K562 (cell line): Measurements from ENCODE around the gene SPIN2A. TPM values are rescaled to one million over a fixed set of nuclear protein-coding genes. Genes with fewer than 3 reads are reported as not detected.

Source experiments
- ATAC-seq: fragments of 200-7000 bp; cut with Tn5 transposase; 3 replicates; pipeline ENCODE4 v1.9.1; 2020; ENCODE audit warnings: moderate library complexity
- BruUV-seq: library from RNA; stranded (reverse); fragments of 400-500 nt; replicated peaks from 2 replicates; lab custom pipeline; 2021; lab: Mats Ljungman, UMichigan
- CTCF ChIA-PET: fragments of 300-600 bp; formaldehyde crosslinking; extraction: SDS; loops from one replicate; lab custom pipeline; 2021; ENCODE audit warnings: low intra/inter-chr PET ratio; lab: Yijun Ruan, JAX
- POLR2A ChIA-PET: fragments of 300-600, 350-650 bp; sonication (Branson Sonifier 250); formaldehyde crosslinking; extraction: SDS; loops from one replicate; lab custom pipeline; 2021; ENCODE audit warnings: antibody characterized with exemption, inconsistent platforms; lab: Yijun Ruan, JAX
- DNase-seq, 4 experiments: peaks; one replicate each; pipeline versions ENCODE4 v3.0.0 to v3.0.0-alpha.2; 2011 to 2018; ENCODE audit warnings: low spot score in 3 of 4, mixed read lengths in 3 of 4; ENCODE audit errors: extremely low read depth in 1 of 4
- FAIRE-seq: peaks from 2 replicates; lab custom pipeline; 2011; peaks lifted over from hg19 to GRCh38; lab: Jason Lieb, UNC
- H2AFZ ChIP-seq: 2 replicates; pipeline ENCODE4 v1.6.0; 2011; ENCODE audit warnings: low read depth, low read length, control low read depth, inconsistent platforms
- H3K27ac ChIP-seq: fragments of 200-600 bp; 3 replicates; pipeline ENCODE4 v1.8.0; 2011; ENCODE audit warnings: low read depth, mild to moderate bottlenecking, control low read depth, inconsistent platforms, low read length, moderate library complexity, mixed read lengths; ENCODE audit errors: extremely low read depth
- H3K27me3 ChIP-seq, 2 experiments: fragments of 300-600 bp in 1 of 2; 2 replicates in 1 of 2; 3 replicates in 1 of 2; pipeline versions ENCODE4 v1.6.0 to v1.8.0; 2011; ENCODE audit warnings: inconsistent platforms in 2 of 2, low read length in 2 of 2, mild to moderate bottlenecking in 1 of 2, mixed read lengths in 1 of 2, moderate library complexity in 1 of 2; ENCODE audit not compliant: control insufficient read depth in 2 of 2, insufficient read depth in 2 of 2
- H3K36me3 ChIP-seq: fragments of 300-600 bp; 3 replicates; pipeline ENCODE4 v1.8.0; 2011; ENCODE audit warnings: mild to moderate bottlenecking, low read length, inconsistent platforms; ENCODE audit not compliant: control insufficient read depth, insufficient read depth
- H3K4me1 ChIP-seq, 2 experiments: fragments of 200-600 bp in 1 of 2; replicated peaks in 1 of 2; 2 replicates in 1 of 2; 3 replicates in 1 of 2; pipeline versions ENCODE4 v1.5.1 to v1.8.0; 2011; ENCODE audit warnings: inconsistent platforms in 2 of 2, low read length in 2 of 2, mild to moderate bottlenecking in 1 of 2, mixed read lengths in 1 of 2, moderate library complexity in 1 of 2; ENCODE audit not compliant: control insufficient read depth in 2 of 2, insufficient read depth in 2 of 2
- H3K4me2 ChIP-seq: 2 replicates; pipeline ENCODE4 v1.6.1; 2011; ENCODE audit warnings: low read length, control low read depth, inconsistent platforms, mixed read lengths; ENCODE audit not compliant: insufficient read depth
- H3K4me3 ChIP-seq: fragments of 200-600 bp; sonication (generic), shearing (Covaris generic); 2 replicates; pipeline ENCODE4 v1.5.1; 2016; ENCODE audit warnings: control low read depth, inconsistent platforms
- H3K79me2 ChIP-seq: fragments of 200-600 bp; 3 replicates; pipeline ENCODE4 v1.8.0; 2011; ENCODE audit warnings: low read length, inconsistent platforms; ENCODE audit not compliant: control insufficient read depth, insufficient read depth
- H3K9ac ChIP-seq, 2 experiments: 2 replicates each; pipeline versions ENCODE4 v1.6.0 to v1.6.1; 2011; ENCODE audit warnings: low read depth in 2 of 2, low read length in 2 of 2, control low read depth in 1 of 2, inconsistent platforms in 1 of 2, mild to moderate bottlenecking in 1 of 2, mixed read lengths in 1 of 2; ENCODE audit not compliant: insufficient read depth in 1 of 2
- H3K9me1 ChIP-seq: one replicate; pipeline ENCODE4 v1.6.0; 2011; ENCODE audit warnings: inconsistent platforms, mild to moderate bottlenecking, low read length, moderate library complexity; ENCODE audit not compliant: control insufficient read depth, insufficient read depth
- H3K9me3 ChIP-seq: replicated peaks from 2 replicates; pipeline ENCODE4 v1.5.1; 2011; ENCODE audit warnings: low read depth, low read length, inconsistent platforms; ENCODE audit not compliant: control insufficient read depth, insufficient read depth
- H4K20me1 ChIP-seq: replicated peaks from 2 replicates; pipeline ENCODE4 v1.6.1; 2011; ENCODE audit warnings: low read length, inconsistent platforms, mixed read lengths; ENCODE audit not compliant: control insufficient read depth, insufficient read depth
- FOXM1 ChIP-seq, 2 experiments: fragments of 450-650 bp in 1 of 2; sonication (generic) in 1 of 2; formaldehyde crosslinking in 1 of 2; IDR thresholded peaks; 2 replicates each; pipeline versions ENCODE4 v1.6.1 to v1.9.0; 2017 to 2022; ENCODE audit warnings: low read depth in 2 of 2, mild to moderate bottlenecking in 2 of 2, missing genetic modification reagents in 1 of 2, moderate library complexity in 1 of 2
- GATAD2B ChIP-seq: fragments of 450-650 bp; IDR thresholded peaks from 2 replicates; pipeline ENCODE4 v1.6.1; 2017; ENCODE audit warnings: mild to moderate bottlenecking, borderline replicate concordance
- KHSRP ChIP-seq: fragments of 450-650 bp; IDR thresholded peaks from 2 replicates; pipeline ENCODE4 v1.6.1; 2017
- KLF13 ChIP-seq: fragments of 450-650 bp; IDR thresholded peaks from 2 replicates; pipeline ENCODE4 v1.6.1; 2016; ENCODE audit warnings: missing genetic modification characterization, low read depth, mild to moderate bottlenecking, missing compliant biosample characterization, moderate library complexity, borderline replicate concordance
- MBD2 ChIP-seq: sonication (generic); IDR thresholded peaks from 2 replicates; pipeline ENCODE4 v1.6.1; 2016; ENCODE audit warnings: low read depth, borderline replicate concordance
- MCM5 ChIP-seq: fragments of 450-650 bp; IDR thresholded peaks from 2 replicates; pipeline ENCODE4 v1.6.1; 2016; ENCODE audit warnings: low read depth
- PHF20 ChIP-seq: fragments of 450-650 bp; IDR thresholded peaks from 2 replicates; pipeline ENCODE4 v1.6.1; 2018; ENCODE audit not compliant: partially characterized antibody
- SRSF1 ChIP-seq: fragments of 200-400 bp; formaldehyde crosslinking; IDR thresholded peaks from 2 replicates; pipeline ENCODE4 v1.6.1; 2017; ENCODE audit warnings: mild to moderate bottlenecking, low read depth, low read length, moderate library complexity
- TBL1XR1 ChIP-seq, 2 experiments: IDR thresholded peaks; 2 replicates each; pipeline ENCODE4 v1.6.1; 2012; ENCODE audit warnings: improper control_type of control experiment in 2 of 2, low read length in 2 of 2, mild to moderate bottlenecking in 1 of 2
- ZFPM2 ChIP-seq: fragments of 250-450 bp; sonication (Bioruptor Pico); IDR thresholded peaks from 2 replicates; pipeline ENCODE4 v1.5.1; 2022; ENCODE audit warnings: mild to moderate bottlenecking
- ZNF830 ChIP-seq: fragments of 250-450 bp; sonication (Bioruptor Pico); IDR thresholded peaks from 2 replicates; pipeline ENCODE4 v1.5.0; 2021; ENCODE audit warnings: mild to moderate bottlenecking
- WGBS: fragments of 100-300 bp; shearing (Covaris generic); methylation state at CpG from one replicate; pipeline ENCODE4 v1.1.6; 2016; ENCODE audit warnings: low coverage, mixed read lengths; ENCODE audit not compliant: insufficient coverage; ENCODE audit errors: missing lambda C conversion rate; 5-methylcytosine and 5-hydroxymethylcytosine counted together
- in situ Hi-C: fragments of 300-500 bp; cut with MboI; formaldehyde crosslinking; loops from 4 replicates; pipeline ENCODE4 v1.15.0; 2018; ENCODE audit warnings: inconsistent platforms, mixed read lengths
- intact Hi-C: fragments of 100-400 bp; cut with micrococcal nuclease; formaldehyde crosslinking; loops from 2 replicates; pipeline ENCODE4 v1.14.2; 2022
- polyA plus RNA-seq, 8 experiments: library from polyadenylated mRNA; depleted of rRNA in 4 of 8; stranded (reverse) in 5 of 8; unstranded in 3 of 8; fragments of >200 nt; fragmentation: Nextera tagmentation in 2 of 8; fragmentation: Illumina TruSeq in 1 of 8; extraction: Ambion mirVana in 2 of 8; extraction: Trizol in 1 of 8; gene quantifications; 2 replicates each; pipeline versions ENCODE4 v1.2.1 to v1.2.3, GENCODE V29; 2011 to 2014; ENCODE audit warnings: inconsistent platforms in 1 of 8, missing spikeins in 1 of 8
- total RNA-seq, 7 experiments: library from RNA; depleted of rRNA in 6 of 7; stranded (reverse); fragments of >200 nt in 6 of 7; fragmentation: Illumina TruSeq in 2 of 7; extraction: Trizol in 2 of 7; gene quantifications; 2 replicates each; pipeline versions ENCODE4 v1.2.1 to v1.2.3, GENCODE V29; 2011 to 2021; ENCODE audit warnings: low replicate concordance in 1 of 7
- TF ChIP-seq, protein P1 (sequence below): fragments of 250-450 bp; sonication (Bioruptor Pico); IDR thresholded peaks from 2 replicates; pipeline ENCODE4 v1.9.0; 2021; ENCODE audit warnings: mild to moderate bottlenecking
- TF ChIP-seq, protein P2 (sequence below): sonication (generic); formaldehyde crosslinking; IDR thresholded peaks from 2 replicates; pipeline ENCODE4 v1.4.0; 2020; ENCODE audit warnings: mild to moderate bottlenecking, missing genetic modification reagents
- TF ChIP-seq, protein P3 (sequence below): fragments of 250-450 bp; sonication (Bioruptor Pico); IDR thresholded peaks from 2 replicates; pipeline ENCODE4 v1.4.0; 2020; ENCODE audit warnings: mild to moderate bottlenecking, moderate library complexity

The SPIN2A gene
- total and polyA plus RNA-seq, 9 of the 15 experiments (the other 6 are each of a cell fraction or from before 2014, with no cell fraction given) = 0.03 to 1.6 (median 0.58) TPM

DNA sequence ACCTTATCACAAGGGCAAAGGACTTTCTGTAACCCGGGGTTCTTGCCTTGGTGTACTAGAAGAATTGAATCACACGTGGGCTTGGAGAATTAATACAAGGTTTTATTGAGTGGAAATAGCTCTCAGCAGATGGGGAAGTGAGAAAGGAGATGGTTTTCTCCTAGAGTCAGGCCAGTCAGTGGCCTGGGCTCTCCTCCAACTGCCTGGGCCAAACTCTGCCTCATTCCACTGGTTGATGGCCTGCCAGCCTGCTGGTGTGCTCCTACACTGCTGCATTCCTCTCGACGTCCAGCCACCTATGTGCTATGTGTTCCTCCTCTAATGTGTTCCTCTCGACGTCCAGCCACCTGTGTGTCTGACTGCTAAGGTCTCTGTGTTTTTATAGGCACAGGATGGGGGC, 35.3 kb upstream of the SPIN2A start:
- WGBS = 20% methylated on average over 6 of the region's 6 CpGs
- no peaks in the 10 kb centered on the region for H3K9me1 ChIP-seq
- FAIRE-seq (no peak), DNase-seq (no peak), ATAC-seq (no peak)
- H3K4me3 ChIP-seq = no peak overlapping the region
- H3K9me3 ChIP-seq = no peaks in the 10 kb centered on the region
- H3K9ac ChIP-seq = no peak overlapping the region
- BruUV-seq = no TSS peak
- H3K4me1 ChIP-seq = no peaks in the 10 kb centered on the region
- no peaks in the 10 kb centered on the region for H3K79me2 ChIP-seq
- H2AFZ ChIP-seq = no peak overlapping the region
- no peak overlapping the region for H3K4me2 ChIP-seq
- in situ Hi-C loops (no loop called here), intact Hi-C loops (no loop called here)
- no peak overlapping the region for H3K27ac ChIP-seq
- POLR2A ChIA-PET = no interaction called here
- no peaks in the 10 kb centered on the region for H4K20me1 ChIP-seq
- H3K36me3 ChIP-seq = no peaks in the 10 kb centered on the region
- CTCF ChIA-PET = no interaction called here
- TF ChIP-seq ZNF830 (CRISPR knock-in tag) (no peak), ZFPM2 (CRISPR knock-in tag) (no peak), PHF20 (no peak), KLF13 (tag) (no peak), FOXM1 (IDR thresholded peaks at IDR 0.05; ENCODE audit: low read depth) (no peak), FOXM1 (CRISPR knock-in tag; IDR thresholded peaks at IDR 0.05; ENCODE audit: low read depth) (no peak), MCM5 (no peak), KHSRP (no peak), GATAD2B (no peak), SRSF1 (no peak), MBD2 (no peak), TBL1XR1 (IDR thresholded peaks at IDR 0.05; ENCODE audit: low read length in 2 of 2) (no peak)
- TF ChIP-seq, protein P1, sequence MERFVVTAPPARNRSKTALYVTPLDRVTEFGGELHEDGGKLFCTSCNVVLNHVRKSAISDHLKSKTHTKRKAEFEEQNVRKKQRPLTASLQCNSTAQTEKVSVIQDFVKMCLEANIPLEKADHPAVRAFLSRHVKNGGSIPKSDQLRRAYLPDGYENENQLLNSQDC (CRISPR knock-in tag) = no peak
- TF ChIP-seq, protein P2, sequence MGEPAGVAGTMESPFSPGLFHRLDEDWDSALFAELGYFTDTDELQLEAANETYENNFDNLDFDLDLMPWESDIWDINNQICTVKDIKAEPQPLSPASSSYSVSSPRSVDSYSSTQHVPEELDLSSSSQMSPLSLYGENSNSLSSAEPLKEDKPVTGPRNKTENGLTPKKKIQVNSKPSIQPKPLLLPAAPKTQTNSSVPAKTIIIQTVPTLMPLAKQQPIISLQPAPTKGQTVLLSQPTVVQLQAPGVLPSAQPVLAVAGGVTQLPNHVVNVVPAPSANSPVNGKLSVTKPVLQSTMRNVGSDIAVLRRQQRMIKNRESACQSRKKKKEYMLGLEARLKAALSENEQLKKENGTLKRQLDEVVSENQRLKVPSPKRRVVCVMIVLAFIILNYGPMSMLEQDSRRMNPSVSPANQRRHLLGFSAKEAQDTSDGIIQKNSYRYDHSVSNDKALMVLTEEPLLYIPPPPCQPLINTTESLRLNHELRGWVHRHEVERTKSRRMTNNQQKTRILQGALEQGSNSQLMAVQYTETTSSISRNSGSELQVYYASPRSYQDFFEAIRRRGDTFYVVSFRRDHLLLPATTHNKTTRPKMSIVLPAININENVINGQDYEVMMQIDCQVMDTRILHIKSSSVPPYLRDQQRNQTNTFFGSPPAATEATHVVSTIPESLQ (CRISPR knock-in tag) = no peak
- TF ChIP-seq, protein P3, sequence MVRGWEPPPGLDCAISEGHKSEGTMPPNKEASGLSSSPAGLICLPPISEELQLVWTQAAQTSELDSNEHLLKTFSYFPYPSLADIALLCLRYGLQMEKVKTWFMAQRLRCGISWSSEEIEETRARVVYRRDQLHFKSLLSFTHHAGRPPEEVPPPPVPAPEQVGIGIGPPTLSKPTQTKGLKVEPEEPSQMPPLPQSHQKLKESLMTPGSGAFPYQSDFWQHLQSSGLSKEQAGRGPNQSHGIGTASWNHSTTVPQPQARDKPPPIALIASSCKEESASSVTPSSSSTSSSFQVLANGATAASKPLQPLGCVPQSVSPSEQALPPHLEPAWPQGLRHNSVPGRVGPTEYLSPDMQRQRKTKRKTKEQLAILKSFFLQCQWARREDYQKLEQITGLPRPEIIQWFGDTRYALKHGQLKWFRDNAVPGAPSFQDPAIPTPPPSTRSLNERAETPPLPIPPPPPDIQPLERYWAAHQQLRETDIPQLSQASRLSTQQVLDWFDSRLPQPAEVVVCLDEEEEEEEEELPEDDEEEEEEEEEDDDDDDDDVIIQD (CRISPR knock-in tag) = no peak
- no peaks in the 10 kb centered on the region for H3K27me3 ChIP-seq
